GM23338 (cell line): ENCODE data around the gene TIMP4. TPM values are rescaled to one million over a fixed set of nuclear protein-coding genes. Genes with fewer than 3 reads are reported as not detected.

Experiments used
- ATAC-seq: fragments of 200-7000 bp; cut with Tn5 transposase; 3 replicates; pipeline ENCODE4 v1.9.1; 2020
- DNase-seq: peaks from one replicate; pipeline ENCODE4 v3.0.0-alpha.2; 2015; ENCODE audit warnings: low spot score
- H2AFZ ChIP-seq: fragments of 200-600 bp; sonication (generic); 2 replicates; pipeline ENCODE4 v1.8.0; 2016; ENCODE audit warnings: antibody characterized with exemption, mild to moderate bottlenecking, moderate library complexity
- H3F3A ChIP-seq: fragments of 200-600 bp; sonication (generic); replicated peaks from 2 replicates; pipeline ENCODE4 v1.8.0; 2017; ENCODE audit warnings: antibody characterized with exemption, mixed run types, low read depth
- H3K27ac ChIP-seq: fragments of 200-600 bp; sonication (generic); 2 replicates; pipeline ENCODE4 v1.6.1; 2016; ENCODE audit warnings: low read depth
- H3K27me3 ChIP-seq: fragments of 200-600 bp; sonication (generic); 2 replicates; pipeline ENCODE4 v1.8.0; 2016; ENCODE audit warnings: mild to moderate bottlenecking, mixed run types, moderate library complexity; ENCODE audit not compliant: insufficient read depth
- H3K36me3 ChIP-seq: fragments of 200-600 bp; sonication (generic); 2 replicates; pipeline ENCODE4 v1.8.0; 2016; ENCODE audit warnings: mild to moderate bottlenecking; ENCODE audit not compliant: insufficient read depth
- H3K4me1 ChIP-seq: fragments of 200-600 bp; sonication (generic); 2 replicates; pipeline ENCODE4 v1.8.0; 2016; ENCODE audit warnings: mild to moderate bottlenecking, moderate library complexity; ENCODE audit not compliant: insufficient read depth
- H3K4me2 ChIP-seq: fragments of 200-600 bp; sonication (generic); 2 replicates; pipeline ENCODE4 v1.7.1; 2017; ENCODE audit warnings: mixed run types
- H3K4me3 ChIP-seq: fragments of 200-600 bp; sonication (generic); 2 replicates; pipeline ENCODE4 v1.6.1; 2016; ENCODE audit warnings: mixed run types
- H3K79me2 ChIP-seq: fragments of 200-600 bp; sonication (generic); replicated peaks from 2 replicates; pipeline ENCODE4 v1.8.0; 2017; ENCODE audit warnings: mild to moderate bottlenecking; ENCODE audit not compliant: insufficient read depth
- H3K9me2 ChIP-seq: fragments of 200-600 bp; sonication (generic); 2 replicates; pipeline ENCODE4 v1.8.0; 2017; ENCODE audit not compliant: insufficient read depth
- H4K20me1 ChIP-seq: fragments of 200-600 bp; sonication (generic); replicated peaks from 2 replicates; pipeline ENCODE4 v1.8.0; 2017; ENCODE audit warnings: mild to moderate bottlenecking; ENCODE audit not compliant: insufficient read depth
- H3K27ac Mint-ChIP-seq: 2 replicates; pipeline ENCODE4 v1.8.0; 2020; ENCODE audit warnings: inconsistent platforms, mild to moderate bottlenecking, moderate library complexity, mixed read lengths
- H3K27me3 Mint-ChIP-seq: 3 replicates; pipeline ENCODE4 v1.8.0; 2022; ENCODE audit warnings: low read depth, mild to moderate bottlenecking, moderate library complexity, mixed read lengths, inconsistent platforms; ENCODE audit not compliant: insufficient read depth, poor library complexity
- H3K36me3 Mint-ChIP-seq: 3 replicates; pipeline ENCODE4 v1.8.0; 2021; ENCODE audit warnings: low read depth, mild to moderate bottlenecking, inconsistent platforms, moderate library complexity, mixed read lengths
- H3K4me1 Mint-ChIP-seq: 3 replicates; pipeline ENCODE4 v1.8.0; 2020; ENCODE audit warnings: mild to moderate bottlenecking, inconsistent platforms, mixed read lengths
- H3K4me3 Mint-ChIP-seq: 3 replicates; pipeline ENCODE4 v1.8.0; 2021; ENCODE audit warnings: moderate library complexity, mild to moderate bottlenecking, inconsistent platforms, mixed read lengths
- H3K9me3 Mint-ChIP-seq: 3 replicates; pipeline ENCODE4 v1.8.0; 2020; ENCODE audit warnings: moderate library complexity, mild to moderate bottlenecking, inconsistent platforms, mixed read lengths
- CREB1 ChIP-seq: fragments of 250-450 bp; sonication (Bioruptor Pico); IDR thresholded peaks from 2 replicates; pipeline ENCODE4 v1.5.0; 2020; ENCODE audit warnings: low read depth, mild to moderate bottlenecking, moderate library complexity
- CTCF ChIP-seq, 2 experiments: fragments of 200-600 bp in 1 of 2; sonication (generic) in 1 of 2; conservative IDR thresholded peaks; 2 replicates each; pipeline versions ENCODE4 v1.5.1 to v1.6.1; 2016 to 2017; ENCODE audit warnings: antibody characterized with exemption in 2 of 2, low read depth in 2 of 2, mild to moderate bottlenecking in 2 of 2, moderate library complexity in 1 of 2
- EZH2 ChIP-seq: fragments of 200-600 bp; sonication (generic); IDR thresholded peaks from one replicate; pipeline ENCODE4 v1.8.0; 2017; ENCODE audit warnings: antibody characterized with exemption, mild to moderate bottlenecking, low read depth; ENCODE audit not compliant: unreplicated experiment
- EZH2phosphoT487 ChIP-seq: fragments of 200-600 bp; sonication (generic); IDR thresholded peaks from one replicate; pipeline ENCODE4 v1.8.1; 2018; ENCODE audit warnings: antibody characterized with exemption; ENCODE audit not compliant: unreplicated experiment
- JUNB ChIP-seq: IDR thresholded peaks from one replicate; pipeline ENCODE4 v1.6.1; 2016; ENCODE audit warnings: antibody characterized with exemption; ENCODE audit not compliant: unreplicated experiment
- NANOG ChIP-seq: IDR thresholded peaks from 2 replicates; pipeline ENCODE4 v1.6.1; 2016; ENCODE audit warnings: antibody characterized with exemption, borderline replicate concordance
- POLR2AphosphoS5 ChIP-seq: IDR thresholded peaks from 2 replicates; pipeline ENCODE4 v1.6.1; 2016; ENCODE audit warnings: antibody characterized with exemption, low read depth
- STAT1 ChIP-seq: IDR thresholded peaks from one replicate; pipeline ENCODE4 v1.6.1; 2016; ENCODE audit warnings: antibody characterized with exemption; ENCODE audit not compliant: unreplicated experiment
- ZNF114 ChIP-seq: fragments of 250-450 bp; sonication (Bioruptor Pico); IDR thresholded peaks from 2 replicates; pipeline ENCODE4 v1.5.0; 2020; ENCODE audit warnings: mild to moderate bottlenecking, moderate library complexity
- ZNF331 ChIP-seq: fragments of 250-450 bp; sonication (Bioruptor Pico); IDR thresholded peaks from 2 replicates; pipeline ENCODE4 v1.5.0; 2020; ENCODE audit warnings: low read depth, mild to moderate bottlenecking, moderate library complexity
- polyA plus RNA-seq: library from polyadenylated mRNA; unstranded; fragments of >200 nt; fragmentation: Nextera tagmentation; extraction: Ambion mirVana; gene quantifications from 2 replicates; pipeline ENCODE4 v1.2.1, GENCODE V29; 2016
- total RNA-seq: library from RNA; depleted of rRNA; stranded (reverse); fragments of >200 nt; shearing (Covaris generic); gene quantifications from 2 replicates; pipeline ENCODE4 v1.2.3, GENCODE V29; 2014
- TF ChIP-seq, protein P1 (sequence below): fragments of 250-450 bp; sonication (Bioruptor Pico); IDR thresholded peaks from 2 replicates; pipeline ENCODE4 v1.5.0; 2020; ENCODE audit warnings: mild to moderate bottlenecking, moderate library complexity

TIMP4 gene
- total and polyA plus RNA-seq, 2 experiments from 2014 or later = 6.7 to 11.1 TPM

DNA sequence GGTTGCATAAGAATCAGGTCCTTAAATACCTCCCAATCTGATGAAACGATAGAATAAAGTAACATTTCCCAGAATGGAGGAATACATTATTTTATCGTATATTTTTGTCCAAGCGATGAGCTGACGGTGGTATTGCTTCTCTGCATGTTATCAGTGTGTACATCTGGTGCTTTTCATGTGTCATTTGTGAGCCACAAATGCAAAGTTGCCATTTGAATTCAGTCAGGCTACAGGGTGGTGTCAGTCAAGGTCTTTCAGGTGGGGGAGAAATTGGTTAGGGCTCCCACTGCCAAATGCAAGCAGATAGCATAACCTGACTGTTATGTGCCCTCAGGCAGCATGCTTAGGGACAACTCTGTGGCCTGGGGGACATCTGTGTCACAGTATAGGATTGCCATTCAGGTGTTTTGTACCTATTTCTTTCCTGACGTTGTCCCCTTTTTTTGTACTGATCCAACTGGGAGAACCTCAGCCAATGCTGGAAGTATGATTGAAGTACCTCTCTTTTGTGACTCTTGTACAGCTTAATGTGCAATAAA is 26.5 kb upstream of the TIMP4 start:
- Histone ChIP-seq H3K27me3 (no peaks in the 10 kb centered on the region), H3F3A (no peaks in the 10 kb centered on the region), H3K4me3 (no peak overlapping the region), H3K27ac (no peak overlapping the region), H3K4me2 (no peak overlapping the region), H2AFZ (no peak overlapping the region), H3K4me1 (no peaks in the 10 kb centered on the region), H3K9me2 (no peaks in the 10 kb centered on the region), H4K20me1 (no peaks in the 10 kb centered on the region; the same call in 1 of the 2 replicates), H3K79me2 (no peaks in the 10 kb centered on the region), H3K36me3 (no peaks in the 10 kb centered on the region)
- H3K27ac Mint-ChIP-seq = no peak overlapping the region
- ATAC-seq (no peak), DNase-seq (no peak)
- no peaks in the 10 kb centered on the region for H3K36me3 Mint-ChIP-seq
- H3K27me3 Mint-ChIP-seq = peaks cover 5% of the 10 kb centered on the region
- TF ChIP-seq STAT1 = no peak
- no peak for TF ChIP-seq ZNF331 (CRISPR knock-in tag)
- no peak for TF ChIP-seq NANOG
- TF ChIP-seq, protein P1, sequence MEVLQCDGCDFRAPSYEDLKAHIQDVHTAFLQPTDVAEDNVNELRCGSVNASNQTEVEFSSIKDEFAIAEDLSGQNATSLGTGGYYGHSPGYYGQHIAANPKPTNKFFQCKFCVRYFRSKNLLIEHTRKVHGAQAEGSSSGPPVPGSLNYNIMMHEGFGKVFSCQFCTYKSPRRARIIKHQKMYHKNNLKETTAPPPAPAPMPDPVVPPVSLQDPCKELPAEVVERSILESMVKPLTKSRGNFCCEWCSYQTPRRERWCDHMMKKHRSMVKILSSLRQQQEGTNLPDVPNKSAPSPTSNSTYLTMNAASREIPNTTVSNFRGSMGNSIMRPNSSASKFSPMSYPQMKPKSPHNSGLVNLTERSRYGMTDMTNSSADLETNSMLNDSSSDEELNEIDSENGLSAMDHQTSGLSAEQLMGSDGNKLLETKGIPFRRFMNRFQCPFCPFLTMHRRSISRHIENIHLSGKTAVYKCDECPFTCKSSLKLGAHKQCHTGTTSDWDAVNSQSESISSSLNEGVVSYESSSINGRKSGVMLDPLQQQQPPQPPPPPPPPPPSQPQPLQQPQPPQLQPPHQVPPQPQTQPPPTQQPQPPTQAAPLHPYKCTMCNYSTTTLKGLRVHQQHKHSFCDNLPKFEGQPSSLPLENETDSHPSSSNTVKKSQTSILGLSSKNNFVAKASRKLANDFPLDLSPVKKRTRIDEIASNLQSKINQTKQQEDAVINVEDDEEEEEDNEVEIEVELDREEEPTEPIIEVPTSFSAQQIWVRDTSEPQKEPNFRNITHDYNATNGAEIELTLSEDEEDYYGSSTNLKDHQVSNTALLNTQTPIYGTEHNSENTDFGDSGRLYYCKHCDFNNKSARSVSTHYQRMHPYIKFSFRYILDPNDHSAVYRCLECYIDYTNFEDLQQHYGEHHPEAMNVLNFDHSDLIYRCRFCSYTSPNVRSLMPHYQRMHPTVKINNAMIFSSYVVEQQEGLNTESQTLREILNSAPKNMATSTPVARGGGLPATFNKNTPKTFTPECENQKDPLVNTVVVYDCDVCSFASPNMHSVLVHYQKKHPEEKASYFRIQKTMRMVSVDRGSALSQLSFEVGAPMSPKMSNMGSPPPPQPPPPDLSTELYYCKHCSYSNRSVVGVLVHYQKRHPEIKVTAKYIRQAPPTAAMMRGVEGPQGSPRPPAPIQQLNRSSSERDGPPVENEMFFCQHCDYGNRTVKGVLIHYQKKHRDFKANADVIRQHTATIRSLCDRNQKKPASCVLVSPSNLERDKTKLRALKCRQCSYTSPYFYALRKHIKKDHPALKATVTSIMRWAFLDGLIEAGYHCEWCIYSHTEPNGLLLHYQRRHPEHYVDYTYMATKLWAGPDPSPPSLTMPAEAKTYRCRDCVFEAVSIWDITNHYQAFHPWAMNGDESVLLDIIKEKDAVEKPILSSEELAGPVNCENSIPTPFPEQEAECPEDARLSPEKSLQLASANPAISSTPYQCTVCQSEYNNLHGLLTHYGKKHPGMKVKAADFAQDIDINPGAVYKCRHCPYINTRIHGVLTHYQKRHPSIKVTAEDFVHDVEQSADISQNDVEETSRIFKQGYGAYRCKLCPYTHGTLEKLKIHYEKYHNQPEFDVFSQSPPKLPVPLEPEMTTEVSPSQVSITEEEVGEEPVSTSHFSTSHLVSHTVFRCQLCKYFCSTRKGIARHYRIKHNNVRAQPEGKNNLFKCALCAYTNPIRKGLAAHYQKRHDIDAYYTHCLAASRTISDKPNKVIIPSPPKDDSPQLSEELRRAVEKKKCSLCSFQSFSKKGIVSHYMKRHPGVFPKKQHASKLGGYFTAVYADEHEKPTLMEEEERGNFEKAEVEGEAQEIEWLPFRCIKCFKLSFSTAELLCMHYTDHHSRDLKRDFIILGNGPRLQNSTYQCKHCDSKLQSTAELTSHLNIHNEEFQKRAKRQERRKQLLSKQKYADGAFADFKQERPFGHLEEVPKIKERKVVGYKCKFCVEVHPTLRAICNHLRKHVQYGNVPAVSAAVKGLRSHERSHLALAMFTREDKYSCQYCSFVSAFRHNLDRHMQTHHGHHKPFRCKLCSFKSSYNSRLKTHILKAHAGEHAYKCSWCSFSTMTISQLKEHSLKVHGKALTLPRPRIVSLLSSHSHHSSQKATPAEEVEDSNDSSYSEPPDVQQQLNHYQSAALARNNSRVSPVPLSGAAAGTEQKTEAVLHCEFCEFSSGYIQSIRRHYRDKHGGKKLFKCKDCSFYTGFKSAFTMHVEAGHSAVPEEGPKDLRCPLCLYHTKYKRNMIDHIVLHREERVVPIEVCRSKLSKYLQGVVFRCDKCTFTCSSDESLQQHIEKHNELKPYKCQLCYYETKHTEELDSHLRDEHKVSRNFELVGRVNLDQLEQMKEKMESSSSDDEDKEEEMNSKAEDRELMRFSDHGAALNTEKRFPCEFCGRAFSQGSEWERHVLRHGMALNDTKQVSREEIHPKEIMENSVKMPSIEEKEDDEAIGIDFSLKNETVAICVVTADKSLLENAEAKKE (CRISPR knock-in tag) = no peak
- no peak overlapping the region for H3K4me3 Mint-ChIP-seq
- H3K4me1 Mint-ChIP-seq = peaks cover 3% of the 10 kb centered on the region; the same call in 2 of the 3 replicates
- no peaks in the 10 kb centered on the region for H3K9me3 Mint-ChIP-seq

DNA sequence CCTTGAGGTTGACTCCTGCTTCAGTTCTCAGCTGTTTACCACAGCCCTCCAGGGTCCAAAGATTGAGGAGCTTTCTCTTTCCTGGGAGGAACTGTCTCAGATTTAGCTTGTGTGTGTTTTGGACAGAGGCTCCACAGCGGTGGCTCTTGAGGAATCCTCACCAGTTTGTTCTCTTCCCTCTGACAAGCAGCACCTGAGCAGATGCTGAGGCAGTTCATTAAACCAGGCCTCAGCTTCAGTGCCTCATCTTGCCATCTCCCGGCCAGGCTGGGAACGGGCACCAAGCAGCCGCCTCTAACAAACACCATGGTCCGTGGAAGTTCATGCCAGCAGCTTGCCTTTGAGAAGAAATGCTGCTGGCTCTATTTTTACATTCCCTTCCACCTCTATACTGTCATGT is 25.8 kb upstream of the TIMP4 start:
- Histone ChIP-seq H3F3A (no peaks in the 10 kb centered on the region), H3K4me3 (no peak overlapping the region), H3K79me2 (no peaks in the 10 kb centered on the region), H3K36me3 (no peaks in the 10 kb centered on the region), H3K9me2 (no peaks in the 10 kb centered on the region), H3K4me2 (no peak overlapping the region), H3K27me3 (no peaks in the 10 kb centered on the region), H4K20me1 (no peaks in the 10 kb centered on the region; the same call in 1 of the 2 replicates), H3K27ac (no peak overlapping the region), H3K4me1 (no peaks in the 10 kb centered on the region), H2AFZ (no peak overlapping the region)
- peaks cover 5% of the 10 kb centered on the region for H3K27me3 Mint-ChIP-seq
- no peaks in the 10 kb centered on the region for H3K9me3 Mint-ChIP-seq
- H3K27ac Mint-ChIP-seq = no peak overlapping the region
- no peaks in the 10 kb centered on the region for H3K36me3 Mint-ChIP-seq
- DNase-seq (no peak), ATAC-seq (no peak)
- H3K4me3 Mint-ChIP-seq = no peak overlapping the region
- peaks cover 3% of the 10 kb centered on the region; the same call in 2 of the 3 replicates for H3K4me1 Mint-ChIP-seq
- TF ChIP-seq STAT1 (no peak), CREB1 (CRISPR knock-in tag) (no peak), EZH2 (no peak), NANOG (no peak), POLR2AphosphoS5 (no peak), ZNF114 (CRISPR knock-in tag) (no peak), CTCF (conservative IDR thresholded peaks at IDR 0.05; ENCODE audit: low read depth in 2 of 2) (no peak), EZH2phosphoT487 (no peak), JUNB (no peak)
